Astrocyte of the spinal cord (primary cell): ENCODE measurements around the gene RPS4Y2.

ENCODE experiments used
- DNase-seq: peaks from one replicate; pipeline ENCODE4 v3.0.0; 2011; ENCODE audit warnings: low read depth, low spot score
- H3K4me3 ChIP-seq: 2 replicates; pipeline ENCODE4 v1.5.1; 2011; ENCODE audit warnings: low read depth, mild to moderate bottlenecking, low read length, moderate library complexity
- in situ Hi-C: cut with HindIII; loops from 2 replicates; pipeline ENCODE4 v1.10.0; 2017; ENCODE audit warnings: low sequenced_read_pairs
- TF ChIP-seq, protein P1 (sequence below): IDR thresholded peaks from 2 replicates; pipeline ENCODE4 v1.5.1; 2012; ENCODE audit warnings: low read depth, mild to moderate bottlenecking, low read length, inconsistent platforms

RPS4Y2 gene

DNA sequence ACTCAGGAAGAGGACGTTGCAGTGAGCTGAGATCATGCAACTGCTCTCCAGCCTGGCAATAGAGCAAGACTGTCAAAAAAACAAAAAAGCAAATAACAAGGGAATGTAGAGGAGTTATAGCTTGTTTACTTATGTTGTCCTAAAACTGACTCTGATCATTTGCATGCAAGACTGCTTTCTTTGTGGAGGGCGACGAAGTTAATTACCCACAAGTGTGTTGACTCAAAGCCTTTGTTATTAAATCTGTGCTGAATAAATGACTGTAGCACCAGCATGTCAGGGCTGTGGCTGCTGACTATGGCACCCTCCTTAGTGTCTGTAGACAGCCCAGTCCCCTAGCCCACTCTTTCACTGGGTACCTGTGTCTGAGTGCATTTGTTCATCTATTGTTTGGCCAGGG is 50.3 kb downstream of the RPS4Y2 start:
- TF ChIP-seq, protein P1, sequence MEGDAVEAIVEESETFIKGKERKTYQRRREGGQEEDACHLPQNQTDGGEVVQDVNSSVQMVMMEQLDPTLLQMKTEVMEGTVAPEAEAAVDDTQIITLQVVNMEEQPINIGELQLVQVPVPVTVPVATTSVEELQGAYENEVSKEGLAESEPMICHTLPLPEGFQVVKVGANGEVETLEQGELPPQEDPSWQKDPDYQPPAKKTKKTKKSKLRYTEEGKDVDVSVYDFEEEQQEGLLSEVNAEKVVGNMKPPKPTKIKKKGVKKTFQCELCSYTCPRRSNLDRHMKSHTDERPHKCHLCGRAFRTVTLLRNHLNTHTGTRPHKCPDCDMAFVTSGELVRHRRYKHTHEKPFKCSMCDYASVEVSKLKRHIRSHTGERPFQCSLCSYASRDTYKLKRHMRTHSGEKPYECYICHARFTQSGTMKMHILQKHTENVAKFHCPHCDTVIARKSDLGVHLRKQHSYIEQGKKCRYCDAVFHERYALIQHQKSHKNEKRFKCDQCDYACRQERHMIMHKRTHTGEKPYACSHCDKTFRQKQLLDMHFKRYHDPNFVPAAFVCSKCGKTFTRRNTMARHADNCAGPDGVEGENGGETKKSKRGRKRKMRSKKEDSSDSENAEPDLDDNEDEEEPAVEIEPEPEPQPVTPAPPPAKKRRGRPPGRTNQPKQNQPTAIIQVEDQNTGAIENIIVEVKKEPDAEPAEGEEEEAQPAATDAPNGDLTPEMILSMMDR, result no peak
- in situ Hi-C loops, result no loop called here
- H3K4me3 ChIP-seq, result no peak overlapping the region
- no peak for DNase-seq

DNA sequence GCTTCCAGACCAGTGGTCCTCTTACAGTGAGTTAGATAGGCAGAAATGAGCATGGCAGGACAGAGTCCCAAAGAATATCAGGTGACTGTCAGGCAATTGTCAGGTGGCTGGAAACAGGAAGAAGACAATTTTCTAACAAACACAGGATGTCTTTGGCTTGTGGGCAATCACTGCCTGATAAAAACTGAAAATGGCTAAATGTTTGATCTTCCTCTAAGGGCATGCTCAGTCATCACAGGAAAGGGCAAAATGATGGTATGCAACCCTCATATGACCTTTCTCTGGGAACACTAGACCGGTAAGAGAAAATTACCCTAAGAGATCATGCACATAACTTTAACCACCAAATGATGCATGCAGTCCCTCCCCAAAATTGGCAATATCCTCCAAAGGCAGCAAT is 57.6 kb downstream of the RPS4Y2 start:
- TF ChIP-seq, protein P1, result no peak
- H3K4me3 ChIP-seq, result no peak overlapping the region
- DNase-seq, result no peak
- in situ Hi-C loops, result no loop called here

DNA sequence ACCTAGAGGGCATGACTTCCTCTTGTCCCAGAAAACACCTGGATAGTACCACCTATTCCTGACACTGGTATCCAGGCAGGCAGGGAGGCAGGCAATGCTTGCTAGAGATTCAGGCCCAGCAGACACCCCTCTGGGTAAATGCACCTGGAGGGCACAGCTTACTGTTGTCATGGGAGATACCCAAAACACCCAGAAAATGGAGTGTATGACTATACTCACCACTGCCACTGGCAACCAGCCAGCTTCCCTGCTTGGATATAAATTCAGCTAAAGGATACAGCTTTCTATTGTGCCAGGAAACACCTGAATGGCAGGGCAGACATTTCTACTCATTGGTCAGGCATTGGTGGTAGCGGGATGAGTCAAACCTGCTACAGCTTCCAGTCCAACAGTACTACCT is 58.9 kb downstream of the RPS4Y2 start:
- in situ Hi-C loops, result no loop called here

DNA sequence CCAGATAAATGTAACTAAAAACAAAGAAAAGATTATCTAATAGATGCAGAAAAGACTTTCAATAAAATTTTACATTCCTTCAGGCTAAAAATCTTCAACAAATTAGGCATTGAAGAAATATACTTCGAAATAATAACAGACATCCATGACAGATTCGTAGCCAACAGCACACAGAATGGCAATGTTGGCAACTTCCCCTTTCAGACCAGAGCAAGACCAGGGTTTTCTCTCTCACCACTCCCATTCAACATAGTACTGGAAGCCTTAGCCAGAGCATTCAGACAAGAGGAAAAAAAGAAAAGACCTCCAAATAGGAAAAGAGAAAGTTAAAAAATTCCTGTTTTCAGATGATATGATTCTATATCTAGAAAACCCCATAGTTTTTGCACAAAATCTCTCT is 61.2 kb downstream of the RPS4Y2 start:
- H3K4me3 ChIP-seq, result no peak overlapping the region
- no peak for DNase-seq
- in situ Hi-C loops, result no loop called here
- TF ChIP-seq, protein P1, result no peak

More for the DNA sequence above, 58.9 kb downstream of the RPS4Y2 start:
- no peak for DNase-seq
- H3K4me3 ChIP-seq, result no peak overlapping the region
- TF ChIP-seq, protein P1, result no peak
